Lower leg skin (tissue), 4 donors: ENCODE measurements around the gene WNT8B. TPM values are rescaled to one million over a fixed set of nuclear protein-coding genes. Genes with fewer than 3 reads are reported as not detected.

ENCODE experiments used
- DNase-seq, 2 donors: peaks; one replicate each; pipeline ENCODE4 v3.0.0-alpha.2; 2019; ENCODE audit warnings: low spot score in 2 of 2
- H3K4me3 ChIP-seq: fragments of 200-600 bp; sonication (generic); 2 replicates; pipeline ENCODE4 v1.5.1; 2017; ENCODE audit warnings: mild to moderate bottlenecking, low read depth; ENCODE audit not compliant: poor library complexity, severe bottlenecking
- POLR2A ChIP-seq, 2 donors: fragments of 450-650 bp; IDR thresholded peaks; one replicate each; pipeline ENCODE4 v1.6.1; 2016 to 2017; ENCODE audit warnings: antibody characterized with exemption in 2 of 2, mild to moderate bottlenecking in 1 of 2, moderate library complexity in 1 of 2
- WGBS, 2 donors: methylation state at CpG; one replicate each; pipeline ENCODE4 v1.1.5; 2018; 5-methylcytosine and 5-hydroxymethylcytosine counted together
- intact Hi-C: fragments of 100-400 bp; cut with DNase I; formaldehyde crosslinking; loops from one replicate; pipeline ENCODE4 v1.15.0; 2023; ENCODE audit warnings: low total_unique reads
- total RNA-seq, 4 donors: library from RNA; depleted of rRNA; stranded (reverse); fragments of >200 nt; gene quantifications; one replicate each; pipeline ENCODE4 v1.1.0, GENCODE V29; 2016
- TF ChIP-seq, protein P1 (sequence below), 3 donors: fragments of 450-650 bp; IDR thresholded peaks; one replicate each; pipeline ENCODE4 v1.5.1; 2016; ENCODE audit warnings: antibody characterized with exemption in 3 of 3, mild to moderate bottlenecking in 3 of 3, moderate library complexity in 2 of 3

The WNT8B gene, protein sequence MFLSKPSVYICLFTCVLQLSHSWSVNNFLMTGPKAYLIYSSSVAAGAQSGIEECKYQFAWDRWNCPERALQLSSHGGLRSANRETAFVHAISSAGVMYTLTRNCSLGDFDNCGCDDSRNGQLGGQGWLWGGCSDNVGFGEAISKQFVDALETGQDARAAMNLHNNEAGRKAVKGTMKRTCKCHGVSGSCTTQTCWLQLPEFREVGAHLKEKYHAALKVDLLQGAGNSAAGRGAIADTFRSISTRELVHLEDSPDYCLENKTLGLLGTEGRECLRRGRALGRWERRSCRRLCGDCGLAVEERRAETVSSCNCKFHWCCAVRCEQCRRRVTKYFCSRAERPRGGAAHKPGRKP
- total RNA-seq = under 1 TPM in 1 of 4 donors, not detected in 3; 0.42 TPM

DNA sequence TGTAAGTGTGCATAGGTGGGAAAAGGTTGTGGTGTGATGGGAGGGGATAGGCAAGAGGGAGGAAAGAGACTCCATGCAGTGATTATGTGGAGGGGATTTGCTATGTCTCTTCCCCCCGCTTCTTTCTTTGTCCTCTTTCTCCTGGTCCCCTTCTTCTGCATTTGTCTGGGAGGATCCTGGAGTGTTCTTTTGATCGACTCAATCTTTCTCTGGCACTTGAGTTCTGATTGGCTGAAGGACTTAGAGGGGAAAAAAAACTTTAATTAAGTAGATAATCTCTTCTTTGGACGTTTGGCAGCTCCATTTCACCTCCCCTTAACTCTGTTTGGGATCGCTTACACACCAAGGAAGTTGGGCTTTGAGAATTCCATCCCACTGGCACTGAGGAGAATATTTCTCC is at the start of gene WNT8B:
Gene WNT8B (plus strand): TSS at position 301 of the 400 bp plus-strand sequence. CDS start 160 bp downstream, outside the sequence.
- DNase-seq = no peak
- no peak for TF ChIP-seq POLR2A (IDR thresholded peaks at IDR 0.05)
- TF ChIP-seq, protein P1, sequence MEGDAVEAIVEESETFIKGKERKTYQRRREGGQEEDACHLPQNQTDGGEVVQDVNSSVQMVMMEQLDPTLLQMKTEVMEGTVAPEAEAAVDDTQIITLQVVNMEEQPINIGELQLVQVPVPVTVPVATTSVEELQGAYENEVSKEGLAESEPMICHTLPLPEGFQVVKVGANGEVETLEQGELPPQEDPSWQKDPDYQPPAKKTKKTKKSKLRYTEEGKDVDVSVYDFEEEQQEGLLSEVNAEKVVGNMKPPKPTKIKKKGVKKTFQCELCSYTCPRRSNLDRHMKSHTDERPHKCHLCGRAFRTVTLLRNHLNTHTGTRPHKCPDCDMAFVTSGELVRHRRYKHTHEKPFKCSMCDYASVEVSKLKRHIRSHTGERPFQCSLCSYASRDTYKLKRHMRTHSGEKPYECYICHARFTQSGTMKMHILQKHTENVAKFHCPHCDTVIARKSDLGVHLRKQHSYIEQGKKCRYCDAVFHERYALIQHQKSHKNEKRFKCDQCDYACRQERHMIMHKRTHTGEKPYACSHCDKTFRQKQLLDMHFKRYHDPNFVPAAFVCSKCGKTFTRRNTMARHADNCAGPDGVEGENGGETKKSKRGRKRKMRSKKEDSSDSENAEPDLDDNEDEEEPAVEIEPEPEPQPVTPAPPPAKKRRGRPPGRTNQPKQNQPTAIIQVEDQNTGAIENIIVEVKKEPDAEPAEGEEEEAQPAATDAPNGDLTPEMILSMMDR (IDR thresholded peaks at IDR 0.05) = no peak
- intact Hi-C loops = no loop called here
- 61 to 62% methylated on average over 4 of the region's 4 CpGs for WGBS, 2 donors
- H3K4me3 ChIP-seq = no peak within 1 kb of the TSS

DNA sequence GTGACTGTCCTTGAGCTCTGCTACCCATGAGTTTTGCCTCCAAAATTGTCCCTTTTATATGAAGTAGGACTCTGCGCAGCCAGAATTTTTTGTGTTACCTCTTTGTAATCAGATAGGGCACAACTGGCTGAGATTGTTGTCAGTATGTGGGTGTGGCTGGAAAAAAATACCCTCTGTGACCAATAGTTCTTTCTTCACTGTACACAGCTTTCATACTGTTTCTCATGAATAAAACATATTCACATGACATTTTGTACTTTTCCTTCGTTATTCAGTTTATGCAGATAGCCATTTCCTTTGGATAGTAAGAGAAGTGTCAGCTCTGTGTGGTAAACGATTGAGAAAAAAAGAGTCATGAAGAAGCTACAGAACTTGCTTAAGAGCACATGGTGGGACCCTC is 49.6 kb upstream of the WNT8B start:
- no peak overlapping the region for H3K4me3 ChIP-seq
- 64 to 74% methylated on average over 3 of the region's 3 CpGs for WGBS, 2 donors
- TF ChIP-seq, protein P1 (IDR thresholded peaks at IDR 0.05) = no peak
- TF ChIP-seq POLR2A (IDR thresholded peaks at IDR 0.05) = no peak
- no peak for DNase-seq
- intact Hi-C loops = no loop called here

DNA sequence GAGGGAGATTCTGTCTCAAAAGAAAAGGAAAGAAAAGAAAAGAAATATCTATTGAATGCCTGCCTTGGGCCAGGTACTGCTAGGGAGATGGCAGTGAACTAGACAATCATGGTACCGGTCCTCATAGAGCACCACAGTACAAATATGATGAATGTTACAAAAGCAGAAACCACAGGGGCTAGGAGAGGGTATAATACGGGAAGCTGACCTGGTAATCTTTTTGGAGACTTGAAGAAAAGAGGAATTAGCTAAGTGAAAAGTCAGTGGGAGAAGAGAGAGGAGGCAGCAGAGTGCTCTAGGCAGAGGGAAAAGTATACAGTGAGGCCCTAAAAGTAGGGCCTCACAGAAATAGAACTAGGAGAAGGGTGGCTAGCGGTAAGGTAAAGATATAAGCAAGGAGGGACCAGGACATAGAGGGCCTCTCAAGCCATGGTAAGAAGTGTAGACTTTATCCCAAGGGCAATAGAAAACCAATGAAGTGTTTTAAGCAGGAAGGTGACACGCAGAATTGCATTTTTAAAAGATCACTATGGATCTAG is 42.8 kb upstream of the WNT8B start:
- 87 to 92% methylated on average over 4 of the region's 4 CpGs for WGBS, 2 donors
- DNase-seq = no peak
- no peak for TF ChIP-seq POLR2A (IDR thresholded peaks at IDR 0.05)
- TF ChIP-seq, protein P1 (IDR thresholded peaks at IDR 0.05) = no peak
- intact Hi-C loops = no loop called here
- no peak overlapping the region for H3K4me3 ChIP-seq

DNA sequence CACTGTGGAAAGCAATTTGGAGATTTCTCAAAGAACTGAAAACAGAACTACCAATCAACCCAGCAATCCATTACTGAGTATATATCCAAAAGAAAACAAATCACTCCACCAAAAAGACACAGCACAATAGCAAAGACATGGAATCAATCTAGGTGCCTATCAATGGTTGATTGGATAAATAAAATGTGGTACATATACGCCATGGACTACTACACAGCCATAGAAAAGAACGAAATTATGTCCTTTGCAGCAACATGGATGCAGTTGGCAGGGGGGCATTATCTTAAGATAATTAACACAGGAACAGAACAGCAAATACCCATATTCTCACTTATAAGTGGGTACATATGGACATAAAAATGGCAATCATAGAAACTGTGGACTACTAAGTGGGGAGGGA is 35.4 kb upstream of the WNT8B start:
- TF ChIP-seq POLR2A (IDR thresholded peaks at IDR 0.05) = no peak
- TF ChIP-seq, protein P1 (IDR thresholded peaks at IDR 0.05) = no peak
- intact Hi-C loops = no loop called here
- WGBS, 2 donors = 95 to 97% methylated on average over 2 of the region's 2 CpGs
- no peak overlapping the region for H3K4me3 ChIP-seq
- no peak for DNase-seq

DNA sequence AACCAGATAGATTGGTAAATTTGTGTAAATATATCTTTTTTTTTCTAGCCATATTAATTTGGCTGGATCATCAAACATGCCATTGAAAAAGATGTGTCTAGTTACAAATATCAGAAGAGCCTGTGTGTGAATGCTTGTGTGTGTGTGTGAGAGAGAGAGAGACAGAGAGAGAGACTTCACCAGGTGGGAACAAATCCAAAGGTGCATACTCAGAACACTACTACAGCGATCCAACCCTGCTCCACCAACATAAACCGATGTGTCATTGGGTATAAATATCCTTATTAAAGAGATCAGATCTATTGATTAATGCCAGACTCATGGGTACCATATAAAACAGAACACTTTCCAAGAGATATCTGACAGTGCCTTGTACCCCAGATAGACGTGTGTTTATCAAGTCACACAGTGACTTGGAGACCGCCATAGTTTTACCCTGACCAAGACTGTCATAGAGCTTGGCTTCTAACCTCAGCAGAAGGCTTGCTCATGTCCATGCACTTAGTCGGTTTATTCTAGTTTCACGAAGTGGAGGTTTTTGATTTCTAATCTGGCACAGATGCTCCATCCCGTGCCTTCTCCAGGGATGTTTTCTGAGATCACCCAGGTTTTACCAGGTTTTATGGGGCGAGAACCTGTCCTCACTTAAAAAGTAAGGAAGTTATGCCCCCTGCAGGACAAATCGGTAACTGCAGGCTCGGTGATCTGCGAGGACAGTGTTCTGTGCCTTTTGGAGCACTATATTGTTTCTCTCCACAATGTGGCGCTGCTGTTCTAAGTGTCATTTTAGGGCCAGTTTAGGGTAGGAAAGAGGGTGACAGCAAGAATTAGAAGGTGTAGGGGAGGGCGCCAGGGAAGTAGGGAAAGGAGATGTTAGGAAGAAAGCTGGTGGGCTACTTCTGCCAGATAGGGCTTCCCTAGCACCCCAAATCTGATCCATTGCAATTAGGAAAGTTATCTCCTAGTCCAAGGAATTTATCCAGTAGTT is 29.3 kb upstream of the WNT8B start:
- 16 to 17% methylated on average over 13 of the region's 13 CpGs for WGBS, 2 donors
- H3K4me3 ChIP-seq = no peak overlapping the region
- intact Hi-C loops = loop anchor here (1.0 kb wide), 1 partner anchor 95 kb away; no protein-coding TSS in a partner anchor

More for the DNA sequence above, 29.3 kb upstream of the WNT8B start:
- DNase-seq = peak; percentile 95 to 99
- TF ChIP-seq, protein P1 (IDR thresholded peaks at IDR 0.05) = peak in 2 of 3 donors; percentile 3 to 99
- no peak for TF ChIP-seq POLR2A (IDR thresholded peaks at IDR 0.05)
